NCI-H748 (cell line): ENCODE data around the gene BSG.

Experiments
- DNase-seq: peaks from one replicate; lab custom pipeline; 2025; ENCODE audit not compliant: unreplicated experiment; lab: John Stamatoyannopoulos, UW

BSG gene

DNA sequence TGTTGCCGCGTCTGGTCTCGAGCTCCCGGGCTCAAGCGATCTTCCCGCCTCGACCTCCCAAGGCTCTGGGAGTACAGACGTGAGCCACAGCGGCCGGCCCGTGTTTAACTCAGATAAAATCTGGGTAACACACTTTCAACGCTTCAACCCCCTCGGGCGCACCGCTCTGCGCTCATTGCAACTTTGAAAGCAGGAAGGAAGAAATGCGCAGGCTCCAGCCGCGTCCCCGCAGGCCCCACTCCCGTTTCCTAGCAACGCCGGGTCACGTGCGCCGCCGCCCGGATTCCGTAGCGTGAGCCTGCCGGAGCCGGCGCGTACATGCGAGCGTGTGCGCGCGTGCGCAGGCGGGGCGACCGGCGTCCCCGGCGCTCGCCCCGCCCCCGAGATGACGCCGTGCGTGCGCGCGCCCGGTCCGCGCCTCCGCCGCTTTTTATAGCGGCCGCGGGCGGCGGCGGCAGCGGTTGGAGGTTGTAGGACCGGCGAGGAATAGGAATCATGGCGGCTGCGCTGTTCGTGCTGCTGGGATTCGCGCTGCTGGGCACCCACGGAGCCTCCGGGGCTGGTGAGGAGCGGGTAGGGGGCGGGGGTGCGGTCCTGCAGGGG is at the start of gene BSG:
TSS of gene BSG (plus strand) at position 457 of the 603 bp plus-strand sequence. CDS start at position 496, 39 bp downstream.
- peak; percentile 96 for DNase-seq

DNA sequence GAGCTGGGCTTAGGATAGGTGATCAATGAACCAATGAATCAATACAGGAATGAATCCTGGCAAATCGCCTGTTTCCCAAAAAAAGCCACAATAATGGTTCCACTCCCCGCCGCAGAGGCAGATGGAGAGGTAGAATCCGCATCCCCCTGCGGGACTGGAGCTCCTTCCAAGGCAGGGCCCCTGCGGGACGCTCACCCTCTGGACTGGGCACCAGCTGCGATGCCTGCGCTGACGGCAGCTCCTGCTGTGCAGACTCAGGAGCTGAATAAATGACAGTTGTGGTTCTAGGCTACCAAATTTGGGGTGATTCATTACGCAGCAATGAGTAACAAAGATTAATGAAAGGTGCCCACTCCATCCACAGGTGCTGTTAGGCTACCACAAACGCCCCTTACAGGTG is 49.7 kb upstream of the BSG start:
- DNase-seq = no peak

DNA sequence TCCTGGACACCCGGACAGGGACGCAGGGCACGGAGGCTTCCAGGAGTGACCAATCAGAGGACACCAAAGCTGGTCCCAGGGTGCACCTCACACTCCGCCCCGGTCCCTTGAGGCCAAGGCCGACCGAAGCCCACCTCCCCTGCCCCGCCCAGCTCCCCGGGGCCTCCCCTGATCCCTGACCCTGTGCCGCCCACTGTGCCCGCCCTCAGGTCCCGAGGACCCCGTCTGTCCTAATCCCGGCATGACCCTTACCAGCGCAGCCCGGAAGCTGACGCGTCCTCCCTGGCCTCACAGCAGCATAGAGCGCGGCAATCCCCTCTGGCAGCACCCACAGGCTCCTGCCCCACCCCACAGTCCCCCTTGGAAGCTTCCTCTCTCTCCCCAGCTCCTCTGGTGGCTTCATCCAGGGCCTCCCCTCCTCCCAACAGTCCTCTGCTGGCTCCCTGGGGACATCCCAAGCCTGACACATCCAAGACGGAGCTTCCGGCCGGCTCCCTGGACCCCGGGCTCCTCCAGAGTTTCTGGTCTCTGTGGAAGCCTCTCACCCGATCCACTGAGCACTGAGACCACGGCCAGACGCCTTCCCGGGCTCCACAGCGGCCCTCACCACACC is 48.2 kb upstream of the BSG start:
- DNase-seq = peak; percentile 38

DNA sequence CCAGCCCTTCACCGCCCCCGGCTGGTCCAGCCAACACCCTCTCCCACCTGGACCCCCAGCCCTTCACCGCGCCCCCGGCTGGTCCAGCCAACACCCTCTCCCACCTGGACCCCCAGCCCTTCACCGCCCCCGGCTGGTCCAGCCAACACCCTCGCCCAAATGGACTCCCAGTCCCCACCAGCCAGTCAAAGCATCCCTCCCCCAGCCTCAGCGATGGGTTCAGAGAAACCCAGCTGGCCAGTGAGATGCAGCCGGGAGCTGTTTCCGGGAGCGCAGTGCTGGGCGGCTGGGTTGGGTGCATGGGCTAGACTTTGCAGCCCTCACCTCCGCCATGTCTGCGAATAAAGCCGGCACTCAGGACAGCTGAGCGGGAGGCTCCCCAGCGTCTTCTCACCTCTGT is 47.4 kb upstream of the BSG start:
- no peak for DNase-seq

DNA sequence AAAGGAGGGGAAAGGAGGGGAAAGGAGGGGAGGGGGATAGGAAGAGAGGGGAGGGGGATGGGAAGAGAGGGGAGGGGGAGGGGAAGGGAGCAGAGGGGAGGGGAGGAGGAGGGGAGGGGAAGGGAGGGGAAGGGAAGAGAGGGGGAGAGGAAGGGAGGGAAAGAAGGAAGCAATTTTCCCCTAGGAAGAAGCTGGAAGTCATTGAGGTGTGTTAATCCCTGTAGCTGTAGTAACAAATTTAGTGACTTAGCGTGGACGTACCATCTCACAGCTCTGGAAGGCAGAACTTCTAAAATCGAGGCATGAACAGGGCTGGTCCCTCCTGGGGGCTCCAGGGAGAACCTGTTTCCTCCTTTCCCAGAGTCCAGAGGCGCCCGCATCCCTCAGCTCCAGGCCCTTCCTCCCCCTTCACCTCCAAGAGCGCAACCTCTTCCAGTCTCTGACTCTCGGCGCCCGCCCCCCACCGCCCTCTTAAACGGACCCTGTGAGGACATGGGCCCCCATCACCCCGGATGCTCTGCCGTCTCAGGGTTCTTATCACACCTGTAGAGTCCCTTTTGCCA is 46.5 kb upstream of the BSG start:
- DNase-seq = no peak

DNA sequence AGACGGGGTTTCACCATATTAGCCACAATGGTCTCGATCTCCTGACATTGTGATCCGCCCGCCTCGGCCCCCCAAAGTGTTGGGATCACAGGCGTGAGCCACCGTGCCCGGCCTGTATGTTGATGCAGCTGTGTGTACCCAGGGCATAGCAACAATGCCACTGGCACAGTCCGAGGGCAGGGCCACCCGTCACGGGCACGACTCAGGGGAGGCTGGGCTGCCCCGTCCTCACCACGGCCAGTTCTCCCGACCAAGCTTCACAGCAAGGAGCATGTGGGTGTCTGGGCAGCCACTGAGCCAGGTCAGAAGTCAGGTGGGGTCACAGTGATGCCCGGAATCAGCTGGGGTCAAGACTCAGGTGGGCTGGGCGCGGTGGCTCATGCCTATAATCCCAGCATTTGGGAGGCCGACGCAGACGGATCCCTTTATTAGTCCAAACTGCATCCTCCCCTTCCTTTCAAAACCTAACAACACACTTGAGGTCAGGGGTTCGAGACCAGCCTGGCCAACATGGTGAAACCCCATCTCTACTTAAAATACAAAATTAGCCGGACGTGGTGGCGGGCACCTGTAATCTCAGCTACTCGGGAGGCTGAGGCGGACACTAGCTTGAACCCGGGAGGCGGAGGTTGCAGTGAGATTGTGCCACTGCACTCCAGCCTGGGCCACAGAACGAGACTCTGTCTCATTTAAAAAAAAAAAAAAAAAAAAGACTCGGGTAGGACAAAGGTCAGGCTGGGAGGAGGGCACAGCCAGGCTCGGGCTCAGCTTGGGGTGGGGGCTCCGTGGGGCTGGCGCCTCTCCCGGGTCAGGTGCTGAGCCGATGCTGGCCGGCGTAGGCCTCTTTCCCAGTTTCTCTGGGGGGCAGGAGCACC is 42.0 kb upstream of the BSG start:
- DNase-seq = no peak

DNA sequence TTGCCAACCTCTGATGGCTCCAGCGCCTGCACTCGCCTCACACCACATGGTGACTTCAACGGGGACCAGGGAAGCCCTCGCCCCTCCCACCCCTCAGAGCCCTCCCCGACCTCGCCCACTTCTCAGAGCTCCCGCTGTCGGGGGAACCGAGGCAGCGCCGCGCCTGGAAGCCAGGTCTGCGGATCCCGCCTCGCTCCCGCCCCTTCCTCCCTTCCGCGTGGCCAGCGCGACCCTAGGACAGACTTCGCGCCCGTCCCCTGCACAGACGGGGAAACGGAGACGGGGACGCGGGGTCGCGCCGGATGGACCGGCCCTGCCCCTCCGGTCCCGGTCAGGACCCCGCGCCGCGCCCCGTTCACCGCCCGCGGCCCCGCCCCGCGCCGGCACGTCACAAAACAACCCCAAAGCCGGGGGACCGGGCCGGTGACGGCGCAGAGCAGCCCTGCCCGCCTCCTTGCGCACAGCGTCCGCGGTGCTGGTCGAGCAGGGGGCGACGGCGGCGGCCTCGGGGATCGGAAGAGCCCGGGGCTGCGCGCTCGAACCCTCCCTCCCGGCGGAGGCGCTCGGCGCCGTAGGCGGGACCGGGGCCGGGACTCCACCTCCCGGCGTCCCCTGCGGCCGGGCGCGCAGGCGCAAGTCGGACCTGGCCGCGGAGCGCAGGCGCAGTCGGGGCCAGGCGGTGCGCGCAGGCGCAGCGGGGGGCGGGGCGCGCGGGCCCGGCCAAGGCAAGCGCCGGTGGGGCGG is 41.2 kb upstream of the BSG start:
- DNase-seq = peak; percentile 80

DNA sequence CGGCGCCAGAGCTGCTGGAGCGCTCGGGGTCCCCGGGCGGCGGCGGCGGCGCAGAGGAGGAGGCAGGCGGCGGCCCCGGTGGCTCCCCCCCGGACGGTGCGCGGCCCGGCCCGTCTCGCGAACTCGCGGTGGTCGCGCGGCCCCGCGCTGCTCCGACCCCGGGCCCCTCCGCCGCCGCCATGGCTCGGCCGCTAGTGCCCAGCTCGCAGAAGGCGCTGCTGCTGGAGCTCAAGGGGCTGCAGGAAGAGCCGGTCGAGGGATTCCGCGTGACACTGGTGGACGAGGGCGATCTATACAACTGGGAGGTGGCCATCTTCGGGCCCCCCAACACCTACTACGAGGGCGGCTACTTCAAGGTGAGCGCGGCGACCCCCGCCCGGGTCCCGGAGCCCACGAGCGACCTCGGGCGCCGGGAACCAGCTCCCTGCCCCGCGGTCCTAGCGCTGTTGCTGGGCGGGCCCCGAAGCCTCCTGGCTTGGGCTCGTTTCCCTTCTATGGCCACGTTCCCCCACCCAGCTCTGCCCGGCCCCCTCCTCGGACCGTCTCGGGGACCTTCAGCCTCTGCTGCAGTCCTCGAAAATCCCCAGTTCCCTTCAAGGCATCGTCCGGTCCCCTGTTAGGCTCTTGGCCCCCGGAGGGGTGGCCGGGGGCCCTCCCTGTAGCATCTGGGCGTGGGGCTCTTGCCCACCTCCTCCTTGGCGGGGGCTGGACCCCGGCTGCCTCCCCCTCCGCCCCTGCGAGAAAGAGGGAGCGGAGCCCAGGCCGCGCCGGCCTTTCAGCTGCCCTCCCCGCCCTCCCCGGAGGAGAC is 40.4 kb upstream of the BSG start, which contains the start of gene CDC34:
TSS of gene CDC34 (plus strand) at position 8 of the 808 bp plus-strand sequence. CDS start at position 180, 172 bp downstream.
- DNase-seq = peak; percentile 56

DNA sequence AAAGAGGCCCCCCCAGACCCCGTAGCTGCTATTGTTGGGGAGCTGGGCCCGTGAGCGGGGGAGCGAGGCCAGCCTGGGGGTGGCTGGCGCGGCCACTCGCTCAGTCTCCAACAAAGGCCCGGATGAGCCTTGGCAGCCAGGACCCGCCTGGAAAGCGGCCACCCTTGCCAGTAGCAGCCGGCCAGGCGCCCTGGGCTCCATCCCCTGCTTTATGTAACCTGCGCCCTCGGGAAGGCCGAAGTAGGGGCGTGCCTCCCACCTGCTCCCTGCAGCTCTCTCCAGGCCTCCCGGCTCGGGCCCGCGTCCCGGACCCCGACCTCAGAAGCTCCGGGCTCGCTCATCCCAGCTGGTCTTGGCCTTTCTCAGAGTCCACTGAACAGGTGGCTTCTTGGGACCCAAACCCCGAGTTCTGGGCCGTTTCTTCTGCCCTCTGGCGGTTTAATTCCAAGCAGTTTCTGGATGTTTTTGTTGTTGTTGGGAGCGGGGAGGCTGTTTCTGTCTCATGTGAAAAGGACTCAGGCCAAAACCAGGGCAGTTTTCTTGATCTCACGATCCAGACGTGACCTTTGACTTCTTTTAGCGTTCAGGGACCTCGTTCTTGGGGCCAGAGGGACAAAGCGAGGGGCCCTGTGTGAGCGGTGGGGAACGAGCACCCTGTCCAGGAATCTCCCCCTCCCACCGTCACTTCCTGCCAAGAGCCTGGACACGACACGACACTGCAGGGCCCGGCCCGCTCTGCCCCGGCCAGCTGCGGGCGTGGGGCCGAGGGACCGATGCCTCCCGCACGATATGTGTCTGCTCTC is 39.6 kb upstream of the BSG start:
- DNase-seq = peak; percentile 66

DNA sequence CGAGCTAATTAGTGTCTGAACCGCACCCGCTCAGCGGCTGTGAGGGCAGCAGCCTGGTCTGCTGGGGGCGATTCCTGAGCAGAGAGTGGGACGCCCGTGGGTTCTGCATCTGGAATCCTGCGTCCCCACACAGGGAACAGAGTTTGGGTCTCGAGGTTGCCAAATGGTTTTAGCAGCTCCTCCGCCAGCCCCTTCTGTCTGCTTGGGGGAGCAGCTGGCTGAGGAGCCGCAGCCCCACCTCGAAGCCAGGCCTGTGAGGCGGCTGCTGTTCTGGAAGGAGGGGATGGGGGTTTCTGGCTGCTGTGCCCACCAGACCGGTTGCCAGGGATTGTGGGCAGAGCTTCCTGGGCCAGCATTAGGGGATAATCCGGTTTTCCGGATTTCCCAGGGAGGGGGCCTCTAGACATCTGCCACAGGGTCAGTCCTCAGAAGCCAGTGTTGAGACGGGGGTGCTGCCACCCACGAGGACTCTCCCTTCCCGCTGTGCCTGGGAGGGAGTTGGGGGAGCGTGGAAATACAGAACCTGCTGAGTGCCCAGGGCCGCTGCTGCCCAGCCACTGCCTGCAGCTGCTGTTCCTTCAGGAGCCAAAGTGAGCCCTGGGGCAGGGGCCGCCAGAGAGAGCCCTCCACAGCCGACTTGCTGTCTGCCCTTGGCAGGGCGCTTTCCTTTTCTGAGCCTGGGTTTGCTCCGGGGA is 38.9 kb upstream of the BSG start:
- DNase-seq = no peak

DNA sequence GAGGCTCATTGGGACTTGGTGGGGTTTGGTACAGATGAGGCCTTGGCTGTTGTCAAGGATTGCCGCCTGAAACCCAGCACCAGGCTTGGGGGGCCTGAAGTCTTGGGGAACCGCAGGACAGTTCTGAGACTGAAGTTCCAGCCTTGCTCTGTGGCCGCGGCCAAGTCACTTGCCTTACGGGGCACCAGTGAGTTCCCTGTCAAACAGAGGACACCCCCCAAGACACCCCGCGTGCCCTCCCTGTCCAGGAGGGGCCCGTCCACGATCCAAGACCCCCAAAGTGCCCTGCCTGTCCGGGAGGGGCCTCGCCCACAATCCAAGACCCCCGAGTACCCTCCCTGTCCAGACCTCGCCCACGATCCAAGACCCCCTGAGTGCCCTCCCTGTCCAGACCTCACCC is 38.3 kb upstream of the BSG start:
- no peak for DNase-seq

DNA sequence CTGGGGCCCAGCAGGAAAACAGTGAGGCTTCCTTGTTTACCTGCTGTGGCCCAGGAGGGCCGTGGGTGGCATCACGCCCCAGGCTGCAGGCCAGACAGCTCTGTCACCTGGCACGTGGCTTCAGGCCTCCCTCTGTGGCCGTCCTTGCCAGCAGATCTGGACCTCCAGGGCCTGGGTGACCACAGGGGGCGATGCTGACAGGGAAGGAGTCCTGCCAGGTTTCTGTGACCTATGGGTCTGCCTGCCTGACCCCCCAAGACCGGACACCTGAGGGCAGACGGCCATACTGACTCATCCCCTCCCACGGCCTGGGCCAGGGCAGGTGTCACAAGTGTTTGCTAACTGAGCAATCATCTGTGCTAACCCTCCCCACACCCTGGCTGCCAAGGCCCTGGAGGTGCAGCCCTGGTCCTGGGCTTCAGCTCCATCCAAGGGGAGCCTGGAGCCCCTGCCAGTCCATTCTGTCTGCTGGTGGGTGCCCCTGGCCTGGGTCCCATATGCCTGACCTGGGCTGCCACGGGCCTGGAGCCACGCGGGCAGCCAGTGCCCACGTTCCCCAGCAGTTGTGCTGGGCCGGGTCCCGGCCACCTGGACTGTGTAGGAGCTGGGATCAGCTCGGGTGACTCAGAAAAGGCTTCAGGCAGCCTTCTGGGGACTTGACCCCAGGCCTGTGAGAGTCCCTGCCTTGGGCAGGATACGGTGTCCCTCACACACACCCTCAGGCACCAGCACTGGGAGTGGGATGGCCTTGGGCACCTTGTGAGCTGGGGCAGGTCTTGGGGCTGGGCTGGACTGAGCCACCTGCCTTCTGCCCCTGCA is 37.2 kb upstream of the BSG start:
- DNase-seq = no peak

DNA sequence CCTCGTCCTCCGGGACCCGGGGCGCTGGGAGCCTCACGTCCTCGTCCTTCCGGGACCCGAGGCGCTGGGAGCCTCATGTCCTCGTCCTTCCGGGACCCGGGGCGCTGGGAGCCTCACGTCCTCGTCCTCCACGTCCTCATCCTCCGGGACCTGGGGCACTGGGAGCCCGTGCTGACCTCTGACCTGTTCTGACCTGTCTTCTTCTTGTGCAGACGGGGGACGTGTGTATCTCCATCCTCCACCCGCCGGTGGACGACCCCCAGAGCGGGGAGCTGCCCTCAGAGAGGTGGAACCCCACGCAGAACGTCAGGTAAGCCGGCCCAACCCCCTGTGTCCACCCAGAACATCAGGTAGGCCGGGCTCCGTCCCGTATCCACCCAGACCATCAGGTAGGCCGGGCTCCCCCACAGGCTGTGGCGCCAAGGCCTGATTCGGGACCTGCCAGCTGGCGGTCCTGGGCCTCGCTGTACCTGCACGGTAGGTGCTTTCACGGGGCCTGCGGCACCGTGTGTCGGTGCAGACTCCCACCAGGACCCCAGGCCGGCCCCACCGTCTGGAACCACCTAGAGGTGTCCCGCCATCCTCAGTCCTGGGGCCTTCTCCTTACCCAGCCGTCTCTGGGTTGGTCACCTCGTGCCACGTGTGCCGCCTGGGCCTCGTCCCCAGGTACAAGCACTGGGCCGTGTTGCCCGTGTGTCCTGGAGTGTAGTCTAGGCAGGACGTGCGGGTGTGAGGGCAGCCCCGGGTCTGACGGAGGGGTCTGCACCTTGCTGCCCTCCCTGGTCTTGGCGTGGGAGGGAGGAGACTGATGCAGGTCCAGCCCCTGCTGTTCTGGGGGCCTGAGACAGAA is 36.1 kb upstream of the BSG start:
- no peak for DNase-seq

DNA sequence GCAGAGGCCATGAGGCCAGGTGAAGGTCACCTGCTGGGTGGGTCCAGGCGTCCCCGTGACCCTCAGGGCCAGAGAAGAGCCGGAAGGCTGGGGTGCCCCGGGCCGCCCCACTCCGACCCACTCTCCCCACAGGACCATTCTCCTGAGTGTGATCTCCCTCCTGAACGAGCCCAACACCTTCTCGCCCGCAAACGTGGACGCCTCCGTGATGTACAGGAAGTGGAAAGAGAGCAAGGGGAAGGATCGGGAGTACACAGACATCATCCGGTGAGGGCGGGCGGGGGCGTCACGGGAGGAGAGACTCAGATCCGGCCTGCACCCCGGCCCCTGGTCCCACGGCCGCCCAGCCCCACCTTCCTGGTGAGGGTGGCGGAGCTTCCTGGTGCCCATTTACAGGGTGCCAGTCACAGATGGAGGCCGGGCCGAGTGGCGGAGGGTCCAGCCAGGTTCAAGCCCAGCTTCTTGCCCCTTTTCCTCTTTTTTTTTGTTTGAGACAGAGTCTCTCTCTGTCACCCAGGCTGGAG is 35.5 kb upstream of the BSG start:
- no peak for DNase-seq

DNA sequence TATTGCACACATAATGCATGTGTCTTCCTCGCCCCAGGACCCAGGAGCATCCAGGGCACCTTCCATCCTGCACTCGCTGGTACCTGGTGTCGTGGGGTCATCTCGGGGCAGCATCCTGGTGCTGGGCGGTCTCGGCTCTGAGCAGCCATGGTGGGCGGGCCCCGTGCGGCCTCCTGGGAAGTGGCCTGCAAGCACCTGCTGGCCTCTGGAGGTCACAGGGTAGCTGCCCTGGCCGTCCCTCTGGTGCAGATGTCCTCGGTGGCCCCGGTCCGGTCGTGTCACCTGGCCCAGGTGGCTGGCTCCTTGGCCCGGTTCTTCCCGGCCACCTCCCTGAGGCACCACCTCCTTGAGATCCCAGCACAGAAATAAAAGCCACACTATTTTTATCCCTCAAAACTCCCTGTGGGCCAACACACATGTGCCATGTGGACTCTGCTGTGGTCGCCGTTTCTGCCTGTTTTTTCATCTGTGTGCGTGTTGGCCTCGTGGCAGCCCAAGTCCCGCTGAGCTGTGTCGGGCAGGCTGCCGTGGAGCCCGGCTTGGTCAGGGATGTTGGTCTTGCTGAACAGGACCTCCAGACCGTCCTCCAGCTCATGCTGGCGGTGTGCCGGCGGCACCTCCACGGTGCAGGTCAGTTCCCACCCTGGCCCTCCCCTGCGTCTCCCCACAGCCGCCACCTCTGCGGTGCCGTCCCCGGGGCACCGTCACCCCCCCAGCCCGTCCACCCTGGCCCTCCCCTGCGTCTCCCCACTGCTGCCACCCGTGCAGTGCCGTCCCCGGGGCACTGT is 33.6 kb upstream of the BSG start:
- DNase-seq = no peak

DNA sequence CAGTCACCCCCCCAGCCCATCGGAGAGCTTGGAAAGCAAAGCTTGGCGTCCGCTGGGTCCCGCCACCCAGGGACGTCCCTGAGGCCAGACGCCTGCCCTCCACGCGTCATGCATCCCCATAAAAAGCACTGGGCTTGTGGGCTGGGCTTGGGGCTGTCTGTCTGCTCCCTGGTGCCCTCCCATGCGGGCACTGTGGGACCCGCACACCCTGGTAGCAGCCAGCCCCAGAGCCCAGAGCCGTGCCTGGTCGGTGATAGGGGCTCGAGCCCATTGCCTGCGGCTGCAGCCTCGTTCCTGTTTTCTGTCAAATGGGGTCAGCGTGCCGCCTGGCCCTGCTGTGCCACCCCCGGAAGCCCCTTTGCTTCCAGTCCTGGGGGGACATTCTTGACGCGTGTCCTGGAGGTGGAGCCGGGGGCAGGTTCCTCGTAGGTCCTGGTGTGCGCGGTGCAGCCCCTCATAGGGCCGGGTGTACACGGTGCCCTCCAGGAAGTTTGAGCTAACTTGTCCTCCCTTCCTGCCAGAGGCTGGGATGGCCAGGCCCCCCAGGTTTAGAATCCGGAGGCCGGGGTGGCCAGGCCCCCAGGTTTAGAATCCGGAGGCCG is 32.9 kb upstream of the BSG start:
- DNase-seq = no peak
